Measurements from ENCODE around the gene NPRL2.

Gene NPRL2

DNA sequence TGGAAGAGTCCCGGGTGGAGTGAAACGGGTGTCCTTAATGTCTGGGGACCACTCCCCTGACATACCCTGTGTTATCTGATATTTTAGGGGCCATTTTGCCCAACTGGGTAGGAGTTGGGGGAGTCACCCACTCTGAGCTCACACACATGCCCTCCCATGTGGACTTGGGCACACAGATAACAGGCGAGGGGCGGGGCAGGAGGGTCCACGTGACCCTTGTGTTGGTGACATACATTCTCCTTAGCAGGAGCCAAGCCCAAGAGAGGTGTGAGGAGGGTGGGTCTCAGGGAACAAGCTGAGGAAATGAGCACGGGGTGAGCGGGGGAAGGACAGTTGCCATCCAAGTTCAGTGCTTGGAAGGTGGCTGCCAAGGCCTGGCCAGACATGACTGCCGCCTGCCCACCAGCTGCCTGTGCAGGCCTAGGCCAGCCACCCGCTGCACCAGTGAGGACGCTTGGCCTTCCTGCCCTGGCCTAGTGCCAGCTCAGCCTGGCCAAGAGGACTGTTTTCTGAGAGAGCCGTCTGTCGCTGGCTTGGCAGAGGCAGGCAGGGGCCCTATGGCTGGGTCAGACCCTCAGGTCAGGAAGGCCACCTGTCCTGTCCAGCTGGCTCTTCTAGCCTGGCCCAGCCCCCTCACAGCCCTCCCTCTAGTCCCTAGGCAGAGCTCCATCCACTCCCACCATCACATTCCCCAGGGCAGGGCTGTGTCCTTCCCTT is 40.1 kb upstream of the NPRL2 start:
- Histone ChIP-seq H3K36me3 (no peaks in the 10 kb centered on the region), H3K27me3 (no peaks in the 10 kb centered on the region), H3K9me3 (no peaks in the 10 kb centered on the region), H3K4me1 (peaks cover 53% of the 10 kb centered on the region), H3K4me3 (ENCODE audit: low read depth, low read length) (no peak overlapping the region)
- TF ChIP-seq, protein P1, sequence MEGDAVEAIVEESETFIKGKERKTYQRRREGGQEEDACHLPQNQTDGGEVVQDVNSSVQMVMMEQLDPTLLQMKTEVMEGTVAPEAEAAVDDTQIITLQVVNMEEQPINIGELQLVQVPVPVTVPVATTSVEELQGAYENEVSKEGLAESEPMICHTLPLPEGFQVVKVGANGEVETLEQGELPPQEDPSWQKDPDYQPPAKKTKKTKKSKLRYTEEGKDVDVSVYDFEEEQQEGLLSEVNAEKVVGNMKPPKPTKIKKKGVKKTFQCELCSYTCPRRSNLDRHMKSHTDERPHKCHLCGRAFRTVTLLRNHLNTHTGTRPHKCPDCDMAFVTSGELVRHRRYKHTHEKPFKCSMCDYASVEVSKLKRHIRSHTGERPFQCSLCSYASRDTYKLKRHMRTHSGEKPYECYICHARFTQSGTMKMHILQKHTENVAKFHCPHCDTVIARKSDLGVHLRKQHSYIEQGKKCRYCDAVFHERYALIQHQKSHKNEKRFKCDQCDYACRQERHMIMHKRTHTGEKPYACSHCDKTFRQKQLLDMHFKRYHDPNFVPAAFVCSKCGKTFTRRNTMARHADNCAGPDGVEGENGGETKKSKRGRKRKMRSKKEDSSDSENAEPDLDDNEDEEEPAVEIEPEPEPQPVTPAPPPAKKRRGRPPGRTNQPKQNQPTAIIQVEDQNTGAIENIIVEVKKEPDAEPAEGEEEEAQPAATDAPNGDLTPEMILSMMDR (IDR thresholded peaks at IDR 0.05; ENCODE audit: low read depth, low read length): no peak
- DNase-seq: peak; percentile 84

DNA sequence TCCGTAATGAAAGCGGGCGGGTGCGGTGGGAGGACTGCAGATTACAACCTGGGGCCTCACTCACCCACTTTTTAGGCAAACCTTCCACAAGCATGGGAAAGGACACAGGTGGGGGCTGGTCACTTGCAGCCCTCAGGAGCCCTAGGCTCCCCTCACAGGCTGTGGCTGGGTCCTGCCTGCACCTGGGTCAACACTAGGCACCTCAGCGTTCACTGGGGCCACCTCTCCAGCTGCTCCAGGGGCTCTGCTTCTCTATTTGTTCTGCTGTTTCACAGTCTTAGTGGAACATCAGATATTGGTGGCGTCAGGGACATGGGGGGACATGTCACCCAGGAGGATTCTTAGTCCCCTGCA is 38.8 kb upstream of the NPRL2 start:
- TF ChIP-seq, protein P1 (IDR thresholded peaks at IDR 0.05; ENCODE audit: low read depth, low read length): no peak
- Histone ChIP-seq H3K4me1 (peaks cover 65% of the 10 kb centered on the region), H3K27me3 (no peaks in the 10 kb centered on the region), H3K36me3 (no peaks in the 10 kb centered on the region), H3K4me3 (ENCODE audit: low read depth, low read length) (no peak overlapping the region), H3K9me3 (no peaks in the 10 kb centered on the region)
- DNase-seq: no peak

DNA sequence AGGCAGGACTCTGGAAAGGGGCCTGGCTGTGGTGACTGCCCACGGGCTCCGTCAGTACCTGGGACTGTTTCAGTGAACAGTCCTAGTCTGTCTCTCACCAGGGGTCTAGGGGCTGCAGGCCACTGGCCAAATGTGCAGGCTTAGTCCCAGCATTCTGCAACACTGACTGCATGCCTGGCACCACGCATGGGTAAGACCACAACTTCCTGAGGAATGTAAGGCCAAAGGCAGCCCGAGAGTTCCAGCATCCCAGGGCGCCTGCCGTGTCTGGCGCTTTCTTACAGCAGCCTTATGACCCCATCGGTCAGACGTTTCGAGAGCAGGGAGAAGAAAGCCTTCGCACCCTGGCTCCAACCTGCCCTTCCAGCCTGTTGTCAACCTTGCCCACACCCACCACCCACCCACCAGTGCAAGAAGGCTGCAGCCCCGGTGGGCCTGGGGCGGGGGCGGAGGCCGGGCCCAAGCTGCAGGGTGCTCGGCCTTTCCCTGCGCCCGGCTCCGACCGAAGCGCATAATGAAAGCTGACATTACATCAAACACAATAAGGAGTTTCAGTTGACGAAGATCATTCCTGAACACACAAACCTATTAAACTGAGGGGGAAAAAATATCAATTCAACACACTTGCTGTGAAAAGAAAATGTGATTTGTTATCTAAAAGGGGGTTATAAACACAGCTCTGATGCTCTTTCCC is 38.3 kb upstream of the NPRL2 start:
- Histone ChIP-seq H3K4me3 (ENCODE audit: low read depth, low read length) (no peak overlapping the region), H3K4me1 (peaks cover 65% of the 10 kb centered on the region), H3K27me3 (no peaks in the 10 kb centered on the region), H3K36me3 (no peaks in the 10 kb centered on the region), H3K9me3 (no peaks in the 10 kb centered on the region)
- DNase-seq: no peak
- TF ChIP-seq, protein P1 (IDR thresholded peaks at IDR 0.05; ENCODE audit: low read depth, low read length): no peak

DNA sequence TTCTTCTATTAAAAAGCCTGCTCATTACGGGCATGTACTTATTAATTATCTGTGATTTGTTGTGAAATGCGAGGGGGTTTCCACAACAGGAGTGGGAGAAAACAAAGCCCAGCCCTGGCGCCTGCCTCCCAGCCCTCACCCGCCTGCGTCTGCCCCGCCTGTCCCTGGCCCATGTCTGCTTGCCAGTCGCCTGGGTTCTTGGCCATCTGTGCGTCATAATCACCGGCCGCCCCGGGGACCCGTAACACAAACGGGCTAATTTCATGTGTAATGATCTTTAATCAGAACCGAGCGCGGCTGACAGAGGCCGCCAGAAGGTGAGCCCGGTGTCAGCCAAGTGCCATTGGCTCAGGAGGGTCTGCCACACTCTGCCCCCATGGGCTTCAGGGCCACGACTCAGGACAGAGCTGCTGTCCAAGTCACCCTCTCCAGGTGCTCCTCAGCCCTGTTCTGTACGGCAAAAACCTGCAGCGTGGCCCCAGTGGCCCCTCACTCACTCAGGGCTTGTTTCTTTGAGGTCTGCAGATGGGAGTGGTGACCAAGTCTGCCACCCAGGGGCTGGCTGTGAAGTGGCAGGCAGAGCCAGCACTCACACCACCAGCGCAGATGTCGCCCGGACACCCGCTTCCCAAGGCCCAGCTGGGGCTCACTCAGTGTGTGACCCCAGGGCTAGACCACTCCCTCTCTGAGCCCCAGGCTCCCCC is 37.6 kb upstream of the NPRL2 start:
- TF ChIP-seq, protein P1 (IDR thresholded peaks at IDR 0.05; ENCODE audit: low read depth, low read length): peak; percentile 65
- peak; percentile 68 for DNase-seq
- H3K27me3 ChIP-seq: no peaks in the 10 kb centered on the region

DNA sequence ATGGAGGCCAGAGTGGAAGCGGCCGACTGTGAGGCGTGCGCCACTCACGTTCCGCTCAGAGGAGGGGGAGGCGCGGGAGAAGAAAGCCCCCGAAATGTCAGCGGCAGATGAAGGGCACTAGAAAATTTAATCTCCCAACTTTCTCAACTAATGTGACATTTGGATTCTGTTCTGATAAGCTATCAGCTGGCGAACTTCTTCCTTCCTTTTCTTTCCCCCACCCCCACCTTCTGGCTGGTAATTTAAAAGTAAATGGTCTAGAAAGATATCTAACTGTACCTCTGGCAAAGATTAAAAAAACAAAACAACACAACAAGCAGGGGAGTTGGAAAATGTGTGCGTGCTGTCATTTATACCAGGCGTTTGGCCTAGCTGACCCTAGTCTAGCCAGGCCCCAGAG is 35.2 kb upstream of the NPRL2 start:
- H3K9me3 ChIP-seq: no peaks in the 10 kb centered on the region
- H3K27me3 ChIP-seq: no peaks in the 10 kb centered on the region
- TF ChIP-seq, protein P1 (IDR thresholded peaks at IDR 0.05; ENCODE audit: low read depth, low read length): no peak
- no peak for DNase-seq
- H3K36me3 ChIP-seq: no peaks in the 10 kb centered on the region
- H3K4me1 ChIP-seq: peaks cover 68% of the 10 kb centered on the region
- H3K4me3 ChIP-seq (ENCODE audit: low read depth, low read length): no peak overlapping the region

More for the DNA sequence above, 37.6 kb upstream of the NPRL2 start:
- no peaks in the 10 kb centered on the region for H3K9me3 ChIP-seq
- H3K4me1 ChIP-seq: peaks cover 65% of the 10 kb centered on the region
- no peak overlapping the region for H3K4me3 ChIP-seq (ENCODE audit: low read depth, low read length)
- no peaks in the 10 kb centered on the region for H3K36me3 ChIP-seq
